K562 treated with DMSO at 1 percent for 48 hours (cell line): ENCODE results near the gene LTC4S. TPM values are rescaled to one million over a fixed set of nuclear protein-coding genes. Genes with fewer than 3 reads are reported as not detected.

Experiments
- total RNA-seq: library from RNA; unstranded; fragments of 300-600 nt; gene quantifications from 2 replicates; pipeline ENCODE4 v1.2.3, GENCODE V29; 2022; ENCODE audit warnings: low replicate concordance; ENCODE audit errors: extremely low read depth

Gene LTC4S, protein sequence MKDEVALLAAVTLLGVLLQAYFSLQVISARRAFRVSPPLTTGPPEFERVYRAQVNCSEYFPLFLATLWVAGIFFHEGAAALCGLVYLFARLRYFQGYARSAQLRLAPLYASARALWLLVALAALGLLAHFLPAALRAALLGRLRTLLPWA
- total RNA-seq, result not detected in 2 replicates

GRCh38 chr5:179793468-179794139 lies at the start of gene LTC4S:
LTC4S (plus strand) TSS chr5:179793986; CDS start chr5:179794081, 95 bp downstream.

GRCh38 chr5:179806250-179807048 lies 12.7 kb downstream of the LTC4S start, which contains the start of gene MGAT4B:
MGAT4B (minus strand) TSS chr5:179806866; CDS start chr5:179806583, 283 bp downstream.

GRCh38 chr5:179820483-179821297 lies 26.9 kb downstream of the LTC4S start, which contains the start of gene SQSTM1:
SQSTM1 (plus strand) TSS chr5:179820905; CDS start chr5:179820937, 32 bp downstream.

Other genes starting within 250 kb of the LTC4S start
- gene RUFY1, start 243.4 kb upstream of the LTC4S start, total RNA-seq, result not detected in 2 replicates
- gene HNRNPH1, start 170.3 kb upstream of the LTC4S start, total RNA-seq, result not detected in 2 replicates
- gene CBY3, start 113.0 kb upstream of the LTC4S start, total RNA-seq, result not detected in 2 replicates
- 673 TPM in 1 of 2 replicates, not detected in the other for gene CANX, start 95.0 kb upstream of the LTC4S start, total RNA-seq
- not detected in 2 replicates for gene MAML1, start 61.2 kb upstream of the LTC4S start, total RNA-seq
- not detected in 2 replicates for gene MGAT4B, start 12.9 kb downstream of the LTC4S start, total RNA-seq
- 1,536 TPM in 1 of 2 replicates, not detected in the other for gene SQSTM1, start 26.9 kb downstream of the LTC4S start, total RNA-seq
- not detected in 2 replicates for gene MRNIP, start 64.8 kb downstream of the LTC4S start, total RNA-seq
- not detected in 2 replicates for gene TBC1D9B, start 113.9 kb downstream of the LTC4S start, total RNA-seq